H1 (cell line): ENCODE data around the gene ERI3. TPM values are rescaled to one million over a fixed set of nuclear protein-coding genes. Genes with fewer than 3 reads are reported as not detected.

Experiments used
- POLR2AphosphoS5 ChIP-seq: IDR thresholded peaks from 2 replicates; pipeline ENCODE4 v1.6.1; 2011; ENCODE audit warnings: low read depth, low read length
- SIRT6 ChIP-seq: IDR thresholded peaks from one replicate; pipeline ENCODE4 v1.7.1; 2012; ENCODE audit warnings: low read length, inconsistent platforms
- SRF ChIP-seq: IDR thresholded peaks from 2 replicates; pipeline ENCODE4 v1.6.1; 2011; ENCODE audit warnings: mild to moderate bottlenecking, low read depth, low read length, moderate library complexity
- TCF12 ChIP-seq: IDR thresholded peaks from 2 replicates; pipeline ENCODE4 v1.6.1; 2011; ENCODE audit warnings: low read depth, mild to moderate bottlenecking, low read length
- polyA plus RNA-seq, 7 experiments: library from polyadenylated mRNA; depleted of rRNA in 3 of 7; stranded (reverse) in 5 of 7; unstranded in 2 of 7; fragments of >200 nt in 5 of 7; fragments of 200-250 nt in 2 of 7; gene quantifications; 1 replicate in 5 of 7; 2 replicates in 1 of 7; 4 replicates in 1 of 7; pipeline versions ENCODE4 v1.2.1 to v1.2.3, GENCODE V29; 2011 to 2013; ENCODE audit warnings: missing spikeins in 2 of 7, mixed read lengths in 2 of 7
- total RNA-seq: library from RNA; stranded (reverse); fragmentation: NEBNext Ultra II Directional; extraction: Animal tissue kit (Norgen Biotek cat#: 25700); gene quantifications from 2 replicates; pipeline ENCODE4 v1.2.1, GENCODE V29; 2021
- TF ChIP-seq, protein P1 (sequence below): fragments of 300-600 bp; sonication (generic); IDR thresholded peaks from 2 replicates; pipeline ENCODE4 v1.7.1; 2012; ENCODE audit warnings: low read length, moderate library complexity, mild to moderate bottlenecking, inconsistent platforms; ENCODE audit not compliant: insufficient replicate concordance

Gene ERI3
- total and polyA plus RNA-seq, 2 of the 8 experiments (the other 6 are each of a cell fraction or from before 2014, with no cell fraction given) = 81.1 to 199 TPM

GRCh38 chr1:44351289-44351688, 3.8 kb downstream of the ERI3 start (continued):
- TF ChIP-seq SRF = no peak
- TF ChIP-seq SIRT6 = no peak
- TF ChIP-seq, protein P1, sequence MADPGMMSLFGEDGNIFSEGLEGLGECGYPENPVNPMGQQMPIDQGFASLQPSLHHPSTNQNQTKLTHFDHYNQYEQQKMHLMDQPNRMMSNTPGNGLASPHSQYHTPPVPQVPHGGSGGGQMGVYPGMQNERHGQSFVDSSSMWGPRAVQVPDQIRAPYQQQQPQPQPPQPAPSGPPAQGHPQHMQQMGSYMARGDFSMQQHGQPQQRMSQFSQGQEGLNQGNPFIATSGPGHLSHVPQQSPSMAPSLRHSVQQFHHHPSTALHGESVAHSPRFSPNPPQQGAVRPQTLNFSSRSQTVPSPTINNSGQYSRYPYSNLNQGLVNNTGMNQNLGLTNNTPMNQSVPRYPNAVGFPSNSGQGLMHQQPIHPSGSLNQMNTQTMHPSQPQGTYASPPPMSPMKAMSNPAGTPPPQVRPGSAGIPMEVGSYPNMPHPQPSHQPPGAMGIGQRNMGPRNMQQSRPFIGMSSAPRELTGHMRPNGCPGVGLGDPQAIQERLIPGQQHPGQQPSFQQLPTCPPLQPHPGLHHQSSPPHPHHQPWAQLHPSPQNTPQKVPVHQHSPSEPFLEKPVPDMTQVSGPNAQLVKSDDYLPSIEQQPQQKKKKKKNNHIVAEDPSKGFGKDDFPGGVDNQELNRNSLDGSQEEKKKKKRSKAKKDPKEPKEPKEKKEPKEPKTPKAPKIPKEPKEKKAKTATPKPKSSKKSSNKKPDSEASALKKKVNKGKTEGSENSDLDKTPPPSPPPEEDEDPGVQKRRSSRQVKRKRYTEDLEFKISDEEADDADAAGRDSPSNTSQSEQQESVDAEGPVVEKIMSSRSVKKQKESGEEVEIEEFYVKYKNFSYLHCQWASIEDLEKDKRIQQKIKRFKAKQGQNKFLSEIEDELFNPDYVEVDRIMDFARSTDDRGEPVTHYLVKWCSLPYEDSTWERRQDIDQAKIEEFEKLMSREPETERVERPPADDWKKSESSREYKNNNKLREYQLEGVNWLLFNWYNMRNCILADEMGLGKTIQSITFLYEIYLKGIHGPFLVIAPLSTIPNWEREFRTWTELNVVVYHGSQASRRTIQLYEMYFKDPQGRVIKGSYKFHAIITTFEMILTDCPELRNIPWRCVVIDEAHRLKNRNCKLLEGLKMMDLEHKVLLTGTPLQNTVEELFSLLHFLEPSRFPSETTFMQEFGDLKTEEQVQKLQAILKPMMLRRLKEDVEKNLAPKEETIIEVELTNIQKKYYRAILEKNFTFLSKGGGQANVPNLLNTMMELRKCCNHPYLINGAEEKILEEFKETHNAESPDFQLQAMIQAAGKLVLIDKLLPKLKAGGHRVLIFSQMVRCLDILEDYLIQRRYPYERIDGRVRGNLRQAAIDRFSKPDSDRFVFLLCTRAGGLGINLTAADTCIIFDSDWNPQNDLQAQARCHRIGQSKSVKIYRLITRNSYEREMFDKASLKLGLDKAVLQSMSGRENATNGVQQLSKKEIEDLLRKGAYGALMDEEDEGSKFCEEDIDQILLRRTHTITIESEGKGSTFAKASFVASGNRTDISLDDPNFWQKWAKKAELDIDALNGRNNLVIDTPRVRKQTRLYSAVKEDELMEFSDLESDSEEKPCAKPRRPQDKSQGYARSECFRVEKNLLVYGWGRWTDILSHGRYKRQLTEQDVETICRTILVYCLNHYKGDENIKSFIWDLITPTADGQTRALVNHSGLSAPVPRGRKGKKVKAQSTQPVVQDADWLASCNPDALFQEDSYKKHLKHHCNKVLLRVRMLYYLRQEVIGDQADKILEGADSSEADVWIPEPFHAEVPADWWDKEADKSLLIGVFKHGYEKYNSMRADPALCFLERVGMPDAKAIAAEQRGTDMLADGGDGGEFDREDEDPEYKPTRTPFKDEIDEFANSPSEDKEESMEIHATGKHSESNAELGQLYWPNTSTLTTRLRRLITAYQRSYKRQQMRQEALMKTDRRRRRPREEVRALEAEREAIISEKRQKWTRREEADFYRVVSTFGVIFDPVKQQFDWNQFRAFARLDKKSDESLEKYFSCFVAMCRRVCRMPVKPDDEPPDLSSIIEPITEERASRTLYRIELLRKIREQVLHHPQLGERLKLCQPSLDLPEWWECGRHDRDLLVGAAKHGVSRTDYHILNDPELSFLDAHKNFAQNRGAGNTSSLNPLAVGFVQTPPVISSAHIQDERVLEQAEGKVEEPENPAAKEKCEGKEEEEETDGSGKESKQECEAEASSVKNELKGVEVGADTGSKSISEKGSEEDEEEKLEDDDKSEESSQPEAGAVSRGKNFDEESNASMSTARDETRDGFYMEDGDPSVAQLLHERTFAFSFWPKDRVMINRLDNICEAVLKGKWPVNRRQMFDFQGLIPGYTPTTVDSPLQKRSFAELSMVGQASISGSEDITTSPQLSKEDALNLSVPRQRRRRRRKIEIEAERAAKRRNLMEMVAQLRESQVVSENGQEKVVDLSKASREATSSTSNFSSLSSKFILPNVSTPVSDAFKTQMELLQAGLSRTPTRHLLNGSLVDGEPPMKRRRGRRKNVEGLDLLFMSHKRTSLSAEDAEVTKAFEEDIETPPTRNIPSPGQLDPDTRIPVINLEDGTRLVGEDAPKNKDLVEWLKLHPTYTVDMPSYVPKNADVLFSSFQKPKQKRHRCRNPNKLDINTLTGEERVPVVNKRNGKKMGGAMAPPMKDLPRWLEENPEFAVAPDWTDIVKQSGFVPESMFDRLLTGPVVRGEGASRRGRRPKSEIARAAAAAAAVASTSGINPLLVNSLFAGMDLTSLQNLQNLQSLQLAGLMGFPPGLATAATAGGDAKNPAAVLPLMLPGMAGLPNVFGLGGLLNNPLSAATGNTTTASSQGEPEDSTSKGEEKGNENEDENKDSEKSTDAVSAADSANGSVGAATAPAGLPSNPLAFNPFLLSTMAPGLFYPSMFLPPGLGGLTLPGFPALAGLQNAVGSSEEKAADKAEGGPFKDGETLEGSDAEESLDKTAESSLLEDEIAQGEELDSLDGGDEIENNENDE = no peak
- no peak for TF ChIP-seq TCF12
- TF ChIP-seq POLR2AphosphoS5 = no peak
